ENCODE results near the gene RPRML.
"Not testable (repeated sequence)": the region's sequence is repeated elsewhere in the genome, so short reads cannot be mapped to it uniquely, and the experiment has no call there.

RPRML gene

DNA sequence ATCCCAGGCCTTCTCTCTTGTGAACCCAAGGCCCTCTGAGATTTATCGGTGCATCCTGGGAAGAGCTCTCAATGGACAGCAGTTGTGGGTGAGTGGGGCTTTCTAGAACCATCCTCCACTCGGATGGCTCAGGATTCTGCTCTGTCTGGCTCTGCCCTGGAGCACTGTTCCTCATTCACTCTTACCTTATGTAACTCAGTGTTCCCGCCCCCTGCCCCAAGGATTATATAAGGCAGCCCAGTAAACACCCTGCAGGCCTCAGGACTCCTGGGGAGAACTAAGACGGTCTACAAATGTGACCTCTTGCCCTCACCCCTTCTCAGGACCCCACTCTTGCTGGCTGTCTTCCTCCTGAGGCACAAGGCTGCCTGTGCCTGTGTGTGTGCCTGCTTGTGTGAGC is 3.8 kb downstream of the RPRML start:
- FAIRE-seq = no peak

DNA sequence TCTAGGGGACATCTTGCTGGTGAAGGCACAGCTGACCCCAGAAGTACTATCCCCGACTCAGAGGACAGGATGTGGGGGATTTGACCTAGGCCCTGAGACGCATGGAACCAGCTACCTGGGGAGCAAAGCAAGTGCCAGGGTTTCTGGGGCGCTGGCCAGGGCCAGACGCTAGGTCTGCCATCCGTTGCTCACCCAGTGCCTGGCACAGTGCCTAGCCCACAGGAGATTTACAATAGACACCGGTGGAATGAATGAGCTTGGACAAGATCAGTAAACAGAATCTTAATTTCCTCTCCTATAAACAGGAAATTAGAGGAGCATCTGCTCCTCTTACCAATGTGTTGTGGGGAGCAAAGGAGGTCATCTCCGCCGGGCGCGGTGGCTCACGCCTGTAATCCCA is 5.0 kb downstream of the RPRML start:
- no peak for FAIRE-seq

DNA sequence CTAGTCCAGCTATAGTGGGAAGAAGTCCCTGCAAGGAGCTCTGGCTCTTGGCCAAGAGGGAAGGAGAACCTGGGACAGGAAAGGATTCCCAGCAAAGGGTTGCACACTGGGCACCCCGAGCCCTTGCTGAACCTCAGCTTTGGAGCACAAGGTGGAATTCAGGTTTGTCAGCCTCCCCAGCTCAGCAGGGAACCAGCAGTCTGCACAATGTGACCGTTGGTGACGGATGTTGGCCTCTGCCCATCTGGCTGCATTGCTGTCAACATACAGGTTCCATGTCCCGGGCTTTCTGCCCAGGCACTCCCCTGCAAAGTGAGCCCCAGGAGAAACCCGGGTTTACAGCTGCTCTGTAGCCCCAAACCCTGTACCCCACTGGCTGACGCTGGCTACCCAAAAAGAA is 6.7 kb downstream of the RPRML start:
- no peak for FAIRE-seq

DNA sequence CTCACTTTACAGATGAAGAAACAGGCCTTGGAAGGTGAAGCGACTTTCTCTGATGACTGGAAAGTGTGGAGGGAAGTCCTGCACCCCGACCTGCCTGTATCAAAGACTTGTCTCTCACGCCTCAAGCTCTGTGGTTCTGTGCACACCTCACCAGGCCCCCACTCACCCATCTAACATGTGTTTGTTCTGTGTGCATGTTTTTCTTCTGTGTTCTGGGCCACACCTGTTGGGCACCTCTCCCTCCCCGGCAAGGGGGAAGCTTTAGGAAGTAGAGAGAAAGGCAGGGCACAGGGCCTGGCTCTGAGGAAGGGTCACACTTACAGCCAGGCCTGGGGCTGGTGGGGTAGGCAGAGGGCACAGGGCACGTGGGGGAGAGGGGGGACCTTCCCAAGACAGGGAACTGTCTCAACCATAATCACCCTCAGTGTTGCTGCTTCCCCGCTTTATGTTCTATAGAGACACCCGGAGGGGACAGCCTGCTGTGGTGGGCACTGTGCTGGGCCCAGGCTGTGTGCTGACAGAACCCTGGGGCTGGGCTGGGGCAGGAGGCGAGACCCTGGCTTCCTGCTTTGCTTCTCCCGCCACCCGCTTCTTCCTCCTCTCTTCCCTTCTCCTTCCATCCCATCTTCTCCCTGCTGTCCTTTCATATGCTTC is 7.3 kb downstream of the RPRML start:
- FAIRE-seq = no peak

DNA sequence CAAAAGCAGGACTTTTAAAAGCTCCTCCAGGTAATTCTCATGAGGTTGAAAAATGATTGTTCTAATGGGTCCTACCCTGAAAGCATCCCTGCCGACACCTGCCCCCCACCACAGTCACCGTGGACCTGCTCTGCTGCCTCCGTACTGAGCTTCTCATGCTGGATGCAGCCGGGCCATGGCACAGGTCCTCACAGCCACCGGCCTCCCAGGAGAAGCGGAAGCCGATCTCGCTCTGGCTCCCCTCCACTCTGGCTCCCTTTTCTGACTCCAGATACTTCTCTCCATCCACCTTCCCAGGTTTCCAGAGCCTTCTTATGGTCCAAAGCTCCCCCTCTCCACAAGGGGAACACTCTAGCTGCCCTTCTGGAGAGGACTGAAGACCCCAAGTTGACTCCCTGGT is 10.2 kb downstream of the RPRML start:
- no peak for FAIRE-seq

DNA sequence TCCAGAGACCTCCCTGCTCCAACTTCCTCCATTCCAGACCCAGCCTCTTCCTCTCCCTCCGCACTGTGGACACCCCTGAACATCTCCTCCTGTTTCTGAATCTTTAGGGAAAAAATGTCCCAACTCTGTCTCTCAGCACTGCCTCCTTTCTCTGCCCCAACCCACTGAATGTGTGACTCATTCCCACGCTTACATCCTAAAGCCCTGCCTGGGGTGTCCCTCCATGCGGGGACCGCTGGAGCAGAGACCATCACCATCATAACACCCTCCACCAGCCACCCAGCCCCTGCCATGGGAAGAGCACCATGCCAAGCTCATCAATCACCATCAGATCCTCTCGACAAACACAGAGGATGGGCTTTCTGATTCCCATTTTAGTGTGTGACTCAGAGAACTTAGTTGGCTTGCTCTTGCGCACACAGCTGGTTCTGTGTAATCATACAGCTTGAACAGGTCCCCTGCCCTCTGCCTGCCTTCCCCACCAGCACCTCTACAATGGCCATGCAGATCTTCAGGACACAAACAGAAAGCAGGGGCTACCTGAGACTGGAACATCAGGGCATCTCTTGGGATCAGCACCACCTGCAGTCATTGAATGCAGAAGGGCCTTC is 10.7 kb downstream of the RPRML start:
- FAIRE-seq = no peak

DNA sequence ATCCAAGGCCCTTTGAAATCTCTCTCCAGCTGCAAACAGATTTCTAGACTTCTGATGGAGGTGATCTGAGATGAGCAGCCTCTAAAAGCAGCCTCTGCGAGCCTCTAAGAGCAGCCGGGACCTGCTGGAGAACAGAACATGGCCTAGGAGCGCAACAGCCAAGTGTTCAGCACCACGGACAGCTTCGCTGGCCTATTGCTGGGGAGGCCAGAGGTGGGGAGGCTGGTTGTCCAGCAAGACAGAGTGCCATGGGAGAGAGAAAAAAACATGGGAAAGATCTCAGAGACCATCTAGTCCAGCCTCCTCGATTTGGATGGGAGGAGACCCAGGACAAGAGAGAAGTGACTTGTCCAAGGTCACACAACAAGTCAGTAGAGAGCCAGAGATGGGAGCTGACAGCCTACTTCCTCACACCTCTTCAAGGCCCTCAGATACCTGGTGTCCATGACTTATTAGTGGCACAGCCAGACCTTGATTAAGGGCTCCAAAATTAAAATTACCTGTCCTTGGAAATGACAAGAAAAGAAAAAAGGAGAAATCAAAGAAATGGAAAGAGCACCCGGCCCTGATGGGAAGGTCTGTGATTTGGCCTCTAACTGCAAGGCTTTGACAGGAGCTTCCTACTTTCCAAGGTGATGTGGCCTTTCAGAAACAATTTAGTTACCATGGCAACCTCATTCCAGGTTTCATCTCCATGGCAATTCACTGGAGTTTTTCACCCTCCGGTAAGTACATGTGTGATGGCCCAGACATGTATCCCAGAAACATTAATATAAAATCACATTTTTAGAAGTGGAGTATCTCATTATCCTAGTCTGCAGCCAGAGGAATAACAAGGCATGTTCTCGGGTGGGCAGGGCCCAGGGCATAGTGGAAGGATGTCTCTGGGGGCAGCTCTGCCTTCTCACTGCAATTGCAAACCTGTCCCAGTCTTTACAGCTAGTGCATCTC is 14.5 kb downstream of the RPRML start:
- FAIRE-seq = no peak

DNA sequence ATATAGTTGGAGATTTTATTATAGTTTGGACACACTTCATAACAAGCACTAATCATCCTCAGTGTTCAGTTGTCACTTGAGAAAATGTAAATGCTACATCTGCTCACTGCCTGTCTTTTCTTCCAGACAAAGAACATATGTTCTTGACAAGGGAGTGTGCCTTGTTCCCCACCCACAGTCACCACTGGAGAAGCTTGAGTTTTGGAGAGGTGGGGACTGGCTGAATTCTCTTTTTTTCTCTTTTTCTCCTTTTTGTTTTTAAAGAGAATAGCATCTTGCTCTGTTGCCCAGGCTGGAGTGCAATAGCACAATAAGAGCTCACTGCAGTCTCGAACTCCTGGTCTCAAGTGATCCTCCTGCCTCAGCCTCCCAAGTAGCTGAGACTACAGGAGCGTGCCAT is 15.5 kb downstream of the RPRML start:
- FAIRE-seq = no peak

DNA sequence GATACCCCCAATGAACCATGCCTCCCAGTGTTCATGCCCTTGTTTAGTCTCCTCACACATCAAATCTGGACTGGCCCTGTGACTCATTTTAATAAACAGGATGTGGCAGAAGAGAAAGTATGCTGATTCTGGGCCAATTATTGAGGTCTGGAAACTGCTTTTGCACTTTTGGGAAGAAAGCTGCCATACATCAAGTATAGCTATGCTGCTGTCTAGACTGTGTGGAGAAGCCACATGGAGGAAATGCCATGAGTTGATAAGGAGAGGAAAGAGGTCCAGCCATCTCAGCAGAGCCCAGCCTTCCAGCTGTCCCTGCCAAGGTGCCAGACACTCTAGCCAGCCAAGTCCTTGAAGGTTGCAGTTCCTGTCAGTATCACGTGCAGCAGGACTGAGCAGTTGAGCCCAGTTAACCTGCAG is 16.7 kb downstream of the RPRML start:
- FAIRE-seq = no peak

DNA sequence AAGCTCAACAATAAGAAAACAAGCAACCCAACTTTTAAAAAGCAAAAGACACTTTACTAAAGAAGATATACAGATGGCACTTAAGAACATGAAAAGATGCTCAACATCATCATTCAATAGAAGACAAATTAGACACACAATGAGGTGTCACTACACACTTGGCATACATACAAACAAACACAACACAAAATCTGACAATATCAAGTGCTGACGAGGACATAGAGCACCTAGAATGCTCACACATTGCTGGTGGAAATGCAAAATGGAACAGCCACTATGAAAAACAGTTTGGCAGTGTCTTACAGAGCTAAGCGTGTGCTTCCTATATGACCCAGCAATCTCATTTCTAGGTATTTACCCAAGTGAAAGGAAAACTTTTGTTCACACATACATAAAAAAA is 18.9 kb downstream of the RPRML start:
- FAIRE-seq = no peak

DNA sequence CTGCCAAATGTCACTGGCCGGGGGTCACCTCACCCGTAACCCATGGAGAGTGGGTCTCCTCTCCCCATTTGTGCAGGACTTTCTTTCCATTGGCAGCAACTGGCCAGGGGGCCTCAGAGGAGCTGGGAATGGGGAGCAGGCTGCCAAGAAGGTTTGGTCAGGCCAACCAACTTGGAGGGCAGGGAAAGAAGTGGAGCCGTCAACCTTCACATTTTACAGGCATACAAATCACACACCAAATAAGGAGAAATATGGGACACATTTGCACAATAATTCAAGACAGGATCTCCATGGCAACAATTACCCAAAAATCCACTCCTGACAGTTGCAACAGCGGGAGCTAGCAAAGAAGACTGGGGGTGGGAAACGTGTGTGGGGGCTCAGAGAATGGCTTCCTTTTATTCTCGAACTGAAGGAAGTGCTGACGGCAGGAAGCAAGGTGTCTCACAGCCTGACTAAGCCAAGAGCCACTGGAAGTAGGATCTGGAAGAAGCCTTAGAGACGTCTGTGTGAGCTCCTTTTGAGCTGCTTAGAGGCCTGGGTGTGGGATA is 20.9 kb downstream of the RPRML start:
- no peak for FAIRE-seq

DNA sequence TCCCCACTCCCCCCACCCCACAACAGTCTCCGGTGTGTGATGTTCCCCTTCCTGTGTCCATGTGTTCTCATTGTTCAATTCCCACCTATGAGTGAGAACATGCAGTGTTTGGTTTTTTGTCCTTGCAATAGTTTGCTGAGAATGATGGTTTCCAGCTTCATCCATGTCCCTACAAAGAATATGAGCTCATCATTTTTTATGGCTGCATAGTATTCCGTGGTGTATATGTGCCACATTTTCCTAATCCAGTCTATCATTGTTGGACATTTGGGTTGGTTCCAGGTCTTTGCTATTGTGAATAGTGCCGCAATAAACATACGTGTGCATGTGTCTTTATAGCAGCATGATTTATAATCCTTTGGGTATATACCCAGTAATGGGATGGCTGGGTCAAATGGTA is 25.9 kb downstream of the RPRML start:
- FAIRE-seq = not testable (repeated sequence)

DNA sequence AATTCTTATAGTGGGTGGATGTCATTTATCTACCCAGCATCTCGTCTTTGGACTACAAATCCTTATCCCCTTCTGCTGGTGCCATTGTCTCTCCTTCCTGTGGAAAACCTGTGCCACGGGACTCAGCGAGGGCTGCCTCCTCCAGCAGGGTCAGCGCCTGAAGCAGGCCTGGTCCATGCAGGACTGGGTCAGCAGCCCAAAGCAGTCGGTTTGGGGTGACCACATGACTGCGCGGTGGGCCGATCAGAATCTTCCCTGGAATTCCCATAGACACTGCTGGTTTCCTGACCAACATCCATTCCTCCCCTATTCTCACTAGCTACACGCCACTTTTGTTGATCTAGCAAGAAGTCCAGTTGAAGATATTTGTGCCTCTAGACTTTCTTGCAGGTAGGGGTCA is 26.9 kb downstream of the RPRML start:
- no peak for FAIRE-seq

DNA sequence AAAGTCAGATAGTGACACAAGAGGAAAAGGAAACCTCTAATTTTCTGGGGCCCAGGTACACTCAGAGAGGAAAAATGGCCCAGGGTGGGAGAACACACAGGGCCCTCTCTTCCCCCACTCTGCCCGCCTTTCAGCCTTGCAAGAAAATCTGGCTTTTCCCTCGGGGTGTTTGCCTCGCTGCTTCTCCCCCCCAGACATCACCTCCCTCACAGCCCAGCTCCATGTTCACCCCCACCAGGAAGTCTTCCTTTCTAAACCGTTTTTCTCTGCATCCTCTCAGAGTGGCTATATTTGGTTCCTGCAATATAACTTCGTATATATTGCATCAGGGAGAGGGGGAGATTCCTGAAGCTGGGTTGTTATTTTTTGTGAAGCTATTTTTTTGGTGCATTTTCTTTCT is 27.3 kb downstream of the RPRML start:
- no peak for FAIRE-seq

DNA sequence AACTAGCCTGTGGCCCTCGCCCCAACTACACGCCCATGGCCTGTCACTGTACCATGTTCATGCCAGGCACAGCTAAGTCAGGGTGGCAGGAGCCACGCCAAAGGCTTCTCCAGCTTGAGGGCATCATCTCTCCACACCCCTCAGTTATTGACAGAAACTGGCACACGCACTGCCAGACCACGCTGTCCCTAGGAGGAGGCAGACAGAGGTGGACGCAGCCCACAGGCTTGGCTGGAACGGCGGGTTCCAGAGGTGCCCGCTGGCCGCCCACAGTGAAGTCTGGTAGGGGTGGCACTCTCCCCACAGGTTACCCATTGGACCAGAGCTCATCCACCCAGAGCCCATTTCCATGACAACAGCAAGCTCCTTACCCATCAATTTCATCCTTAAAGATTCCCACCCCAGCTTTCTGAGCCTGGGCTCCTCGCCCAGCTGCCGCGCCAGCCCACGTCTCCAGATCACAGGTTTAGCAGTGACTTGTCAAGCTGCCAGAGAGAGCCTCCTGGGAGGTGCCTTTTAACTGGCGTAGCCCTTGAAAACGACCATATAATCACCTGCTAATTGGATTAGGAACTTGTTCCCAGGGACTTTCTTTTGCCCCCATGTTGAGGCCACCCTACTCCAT is 27.9 kb downstream of the RPRML start:
- FAIRE-seq = no peak

DNA sequence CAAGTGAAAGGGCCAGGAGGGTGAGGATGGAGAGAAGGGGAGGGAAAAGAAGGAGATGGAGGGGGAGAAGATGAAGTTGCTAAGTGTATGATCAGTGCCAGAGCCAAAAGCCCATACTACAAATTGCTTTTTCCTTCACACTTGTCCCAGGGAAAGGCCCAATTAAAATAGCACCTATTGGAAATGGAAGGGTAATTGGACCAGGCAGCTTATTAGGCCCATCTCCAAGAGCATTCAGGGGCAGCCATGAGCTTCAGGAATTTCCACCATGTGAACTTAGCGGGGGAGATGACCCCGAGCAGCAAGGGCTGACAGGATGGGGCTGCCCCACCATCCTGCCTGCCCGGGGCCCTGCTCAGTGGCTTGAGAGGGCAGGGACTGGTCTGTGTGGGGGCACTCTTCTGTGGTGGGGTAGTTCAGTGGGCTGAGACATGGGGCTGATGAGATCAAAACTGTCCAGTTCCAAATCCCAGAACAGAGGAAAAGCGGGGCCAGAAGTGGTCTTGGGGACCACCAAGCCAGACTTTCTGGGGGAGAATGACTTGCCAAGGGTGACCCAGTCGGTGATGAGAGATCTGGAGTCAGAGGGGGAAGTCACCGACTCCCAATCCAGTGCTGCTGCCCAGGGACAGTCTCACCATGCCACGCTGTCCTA is 28.6 kb downstream of the RPRML start:
- FAIRE-seq = no peak

DNA sequence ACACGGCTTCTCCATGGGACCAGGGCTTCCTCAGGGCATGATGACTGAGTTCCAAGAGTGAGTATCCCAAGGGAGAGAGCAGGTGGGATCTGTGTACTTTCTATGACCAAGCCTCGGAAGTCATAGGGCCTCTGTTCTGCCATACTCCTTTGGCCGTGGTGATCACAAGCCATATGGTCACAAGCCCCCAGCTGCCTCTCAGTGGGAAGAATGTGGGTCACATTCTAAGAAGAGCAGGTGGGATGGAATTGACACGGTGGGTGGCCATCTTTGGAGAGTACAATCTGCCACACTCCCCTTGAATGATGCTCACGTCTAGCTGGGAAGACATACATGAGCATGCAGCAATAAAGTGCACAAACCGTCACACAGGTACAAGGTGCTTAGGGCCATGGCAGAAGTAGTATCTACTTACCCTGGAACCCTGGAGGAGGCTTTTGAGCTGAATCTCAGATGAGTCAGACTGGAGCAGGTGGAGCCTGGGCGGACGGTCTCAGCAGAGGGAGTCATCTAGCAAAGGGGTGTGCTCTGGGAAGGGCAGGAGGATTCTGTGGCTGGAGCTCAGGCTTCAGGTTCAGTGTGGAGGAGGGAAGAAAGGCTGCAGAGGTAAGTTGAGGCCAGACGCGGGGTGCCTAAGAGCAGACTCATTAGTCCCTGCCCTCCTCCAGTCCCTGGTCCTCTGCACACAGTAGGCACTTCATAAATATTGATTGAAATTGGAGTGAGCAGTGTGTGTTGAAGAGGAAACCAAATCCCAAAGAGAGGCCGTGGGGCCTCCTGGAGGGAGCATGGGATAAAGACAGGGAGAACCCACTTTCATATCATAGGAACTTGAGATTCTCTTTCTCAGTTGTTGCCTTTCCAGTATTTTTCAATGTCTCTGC is 29.5 kb downstream of the RPRML start:
- FAIRE-seq = no peak

DNA sequence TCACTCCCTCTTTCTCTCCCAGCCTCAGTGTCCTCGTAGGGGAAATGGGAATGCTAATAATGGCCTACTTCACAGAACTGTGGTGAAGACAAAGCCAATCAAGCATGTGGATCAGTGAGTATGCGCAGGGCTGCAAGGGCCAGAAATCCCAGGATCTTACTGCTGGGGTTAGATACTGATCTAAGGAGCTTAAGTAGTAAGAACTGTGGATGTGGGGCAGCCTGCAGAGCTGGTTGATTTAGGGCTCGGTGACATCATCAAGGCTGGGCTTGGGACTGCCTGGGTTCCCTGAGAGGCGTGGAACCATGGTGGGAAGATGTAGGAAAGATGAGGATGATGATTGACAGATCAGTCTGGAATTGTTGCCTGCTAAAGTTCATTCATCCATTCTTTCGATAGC is 30.5 kb downstream of the RPRML start:
- FAIRE-seq = no peak

DNA sequence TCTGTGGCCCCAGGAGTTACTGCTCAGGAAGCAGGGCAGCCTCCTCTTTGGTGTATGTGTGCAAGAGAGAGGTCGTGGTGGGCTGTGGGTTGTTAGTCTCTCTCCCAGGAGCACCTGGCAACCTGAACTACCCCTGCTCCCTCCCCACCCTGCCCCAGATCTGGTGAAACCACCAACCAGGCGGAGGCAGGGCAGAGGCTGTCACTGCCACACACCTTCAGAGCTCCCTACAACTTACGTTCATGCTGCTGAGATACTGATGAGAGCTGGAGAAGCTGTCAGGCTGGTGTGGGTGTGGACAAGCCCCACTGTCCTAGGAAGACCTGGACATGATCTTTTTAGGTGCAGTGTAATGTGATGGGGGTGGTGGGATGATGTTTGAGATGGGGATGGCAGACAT is 31.8 kb downstream of the RPRML start:
- FAIRE-seq = no peak

DNA sequence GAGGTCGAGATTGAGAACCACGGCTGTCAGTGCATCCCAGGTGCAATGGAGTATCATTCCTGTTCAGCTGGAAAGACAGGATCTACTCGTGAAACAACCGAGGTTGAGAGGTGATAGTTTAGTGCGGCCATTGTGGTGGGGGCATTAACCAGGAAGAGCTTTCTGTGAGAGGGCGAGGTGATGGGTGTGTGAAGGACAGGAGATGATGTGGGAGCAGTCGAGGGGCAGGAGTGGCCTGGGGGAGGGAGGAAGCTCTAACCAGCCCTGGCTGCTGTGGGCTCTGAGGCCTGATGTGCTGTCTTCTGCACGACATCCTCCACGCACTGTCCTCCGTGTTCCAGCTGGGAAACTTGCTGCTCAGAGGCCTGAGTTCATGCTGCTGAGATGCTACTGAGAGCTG is 34.1 kb downstream of the RPRML start:
- no peak for FAIRE-seq

Measured in endometrium (tissue), 2 donors.